GM19238 (cell line): Measurements from ENCODE around the gene SYNPR.
"Not testable (repeated sequence)": the region's sequence is repeated elsewhere in the genome, so short reads cannot be mapped to it uniquely, and the experiment has no call there.

Source experiments
- DNase-seq: peaks from one replicate; pipeline ENCODE4 v3.0.0; 2011; ENCODE audit warnings: low spot score; ENCODE audit not compliant: insufficient read length

The SYNPR gene

DNA sequence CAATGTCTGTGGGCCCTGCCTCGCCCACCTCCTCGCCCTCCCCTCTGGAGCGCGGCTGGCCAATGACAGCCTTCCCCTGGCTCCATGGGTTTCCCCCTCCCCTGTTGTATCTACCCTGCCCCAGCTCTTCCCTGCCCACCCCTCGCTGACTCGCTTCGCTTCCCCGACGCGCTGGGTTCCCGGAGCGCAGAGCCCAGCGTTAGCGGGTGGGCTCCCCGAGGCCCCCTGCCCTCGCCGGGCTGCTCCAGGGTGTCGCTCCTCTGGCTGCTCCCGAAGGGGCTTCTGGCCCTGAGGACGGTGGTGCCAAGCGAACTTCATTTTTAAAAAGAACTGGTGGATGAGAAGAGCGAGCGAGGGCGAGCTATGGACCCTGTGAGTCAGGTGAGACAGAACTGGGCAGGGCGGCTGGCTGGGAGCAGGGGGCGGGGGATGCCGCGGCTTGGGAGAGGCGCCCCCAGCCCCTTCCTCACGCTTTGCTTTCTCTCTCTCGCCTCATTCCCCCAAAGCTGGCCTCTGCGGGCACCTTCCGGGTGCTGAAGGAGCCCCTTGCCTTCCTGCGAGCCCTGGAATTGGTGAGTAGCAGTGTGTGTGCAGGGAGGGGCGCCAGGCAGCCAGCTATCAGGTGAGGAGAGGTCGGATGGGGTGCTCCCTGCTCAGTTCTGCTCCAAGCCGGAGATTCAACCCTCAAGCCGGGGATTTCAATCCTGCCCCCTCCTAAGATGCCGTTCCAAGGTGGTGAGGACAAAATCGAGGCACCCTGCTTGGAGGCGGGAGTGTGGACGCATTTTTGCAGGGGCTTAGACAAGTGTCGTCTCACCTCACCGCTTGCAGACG is at the start of gene SYNPR:
SYNPR (plus strand) TSS at position 138 of the 834 bp plus-strand sequence.
- DNase-seq, result no peak

DNA sequence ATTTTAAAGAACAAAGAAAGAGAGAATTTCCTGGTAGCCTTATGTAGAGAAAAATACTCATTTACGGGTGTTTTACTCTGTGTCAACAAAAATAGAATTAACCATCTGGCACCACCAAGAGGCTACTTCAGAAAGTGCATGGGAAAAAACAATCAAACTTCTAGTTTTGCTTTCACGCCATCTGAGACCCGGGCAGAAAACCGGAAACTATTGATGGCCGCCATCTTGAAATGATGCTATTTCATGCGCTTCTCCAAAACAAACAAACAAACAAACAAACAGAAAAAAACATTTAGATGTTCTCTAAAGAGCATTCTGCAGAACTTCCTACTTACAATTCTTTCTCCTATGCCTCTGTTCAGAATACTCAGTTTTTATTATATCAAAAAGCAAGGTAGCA is 49.4 kb upstream of the SYNPR start:
- DNase-seq, result peak; percentile 0

DNA sequence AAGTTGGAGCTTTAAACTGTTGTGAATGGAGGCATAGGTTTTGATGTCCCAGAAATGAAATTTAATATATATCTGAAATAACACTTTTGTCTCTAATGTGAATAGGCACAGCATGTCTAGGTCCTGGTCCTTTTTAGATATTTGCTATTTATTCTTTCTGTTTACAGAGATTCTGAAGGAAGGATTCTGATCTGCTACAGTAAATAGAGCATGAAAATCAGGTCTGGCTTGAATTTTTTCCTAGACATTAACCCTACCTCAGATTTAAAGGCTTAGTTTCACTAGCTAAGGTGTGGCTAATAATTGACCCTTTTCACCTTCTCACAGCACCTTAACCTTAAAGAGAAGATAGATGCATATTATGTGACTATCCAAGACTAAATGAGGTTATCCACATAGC is 48.0 kb upstream of the SYNPR start:
- no peak for DNase-seq

DNA sequence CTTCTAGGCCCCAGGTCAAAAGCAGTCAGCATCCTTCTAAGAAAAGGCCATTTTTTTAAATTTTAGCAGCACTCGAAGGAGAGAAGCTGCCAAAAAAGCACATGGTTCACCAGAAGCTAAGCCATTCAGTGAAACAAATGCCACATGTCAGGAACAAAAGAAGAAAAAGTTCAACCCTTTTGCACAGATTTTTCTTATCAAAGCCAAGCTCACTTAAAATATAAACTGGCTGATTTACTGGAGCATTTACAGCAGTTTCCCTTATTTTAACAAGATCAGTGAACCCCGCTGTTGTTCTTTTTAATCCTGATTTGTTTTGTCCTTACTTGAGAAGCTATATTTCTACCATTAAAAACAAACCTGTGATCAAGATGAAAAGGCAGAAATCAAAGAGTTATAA is 46.5 kb upstream of the SYNPR start:
- DNase-seq, result no peak

DNA sequence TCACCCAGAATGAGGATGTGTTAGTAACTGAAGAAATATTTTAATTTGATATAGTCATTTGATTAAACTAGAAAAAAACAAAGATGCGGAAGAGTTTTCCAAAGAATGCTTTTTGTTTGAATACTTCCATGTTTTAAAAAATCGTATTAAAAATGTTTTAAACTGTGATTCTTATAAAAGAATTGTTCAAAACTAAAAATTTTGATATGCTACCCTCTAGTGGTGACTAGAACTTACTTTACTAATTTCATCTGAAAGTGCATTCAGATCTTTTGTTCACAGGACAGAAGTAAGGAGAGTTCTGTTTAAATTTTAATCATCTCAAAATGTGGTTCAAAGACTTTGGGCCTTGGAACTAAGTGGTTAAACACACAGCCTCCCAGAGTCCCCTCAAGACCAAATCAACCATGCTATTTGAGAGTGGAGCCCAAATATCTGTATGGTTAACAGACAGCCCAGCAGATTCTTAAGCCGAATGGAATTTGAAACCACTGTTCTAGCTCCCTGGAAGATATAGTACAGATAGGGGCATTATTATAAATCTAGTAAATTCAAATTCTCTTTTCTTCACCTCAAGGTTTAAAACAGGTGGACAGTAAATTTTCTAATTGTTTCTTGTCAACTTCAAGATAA is 45.2 kb upstream of the SYNPR start:
- no peak for DNase-seq

DNA sequence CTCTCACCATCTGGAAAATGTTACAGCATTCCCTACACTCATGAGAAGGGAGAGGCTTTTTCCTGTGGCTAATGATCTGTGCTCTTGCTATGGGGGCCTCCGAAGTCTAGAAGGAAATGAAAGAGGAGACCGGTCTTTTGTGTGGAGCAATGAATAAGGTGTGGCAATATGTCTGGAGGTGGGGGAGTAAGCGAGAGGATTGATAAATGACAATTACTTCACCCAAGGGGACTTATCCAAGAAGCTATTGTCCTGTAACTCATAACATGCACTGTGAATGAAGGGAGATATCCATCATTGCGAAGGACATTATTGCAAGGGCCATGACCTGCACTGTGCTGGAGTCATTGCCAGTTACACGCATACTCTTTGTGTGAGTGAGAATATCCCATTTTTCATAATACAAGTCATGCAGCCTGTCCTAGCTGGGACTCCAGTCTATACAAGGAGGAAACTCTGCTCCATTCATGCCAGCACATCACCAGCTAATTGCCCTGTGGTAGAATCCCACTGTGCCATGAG is 37.7 kb upstream of the SYNPR start:
- DNase-seq, result no peak

DNA sequence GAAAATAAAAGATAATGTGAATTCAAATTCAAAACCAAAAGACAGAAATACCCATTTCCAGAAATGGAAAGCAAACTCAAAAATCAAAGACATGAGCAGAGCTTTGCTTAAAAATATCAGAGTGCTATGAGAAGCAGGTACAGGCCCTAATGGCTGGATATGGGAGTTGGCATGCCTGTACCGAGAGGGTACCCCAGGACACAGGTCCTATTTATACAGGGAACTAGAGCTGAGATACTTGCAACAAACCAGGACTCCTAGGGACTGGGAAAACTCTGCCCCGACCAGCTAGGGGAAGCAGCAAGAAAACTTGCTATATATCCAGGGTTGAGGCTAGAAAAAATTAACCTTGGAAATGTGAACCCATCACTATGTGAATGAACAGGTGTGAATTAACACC is 36.0 kb upstream of the SYNPR start:
- no peak for DNase-seq

DNA sequence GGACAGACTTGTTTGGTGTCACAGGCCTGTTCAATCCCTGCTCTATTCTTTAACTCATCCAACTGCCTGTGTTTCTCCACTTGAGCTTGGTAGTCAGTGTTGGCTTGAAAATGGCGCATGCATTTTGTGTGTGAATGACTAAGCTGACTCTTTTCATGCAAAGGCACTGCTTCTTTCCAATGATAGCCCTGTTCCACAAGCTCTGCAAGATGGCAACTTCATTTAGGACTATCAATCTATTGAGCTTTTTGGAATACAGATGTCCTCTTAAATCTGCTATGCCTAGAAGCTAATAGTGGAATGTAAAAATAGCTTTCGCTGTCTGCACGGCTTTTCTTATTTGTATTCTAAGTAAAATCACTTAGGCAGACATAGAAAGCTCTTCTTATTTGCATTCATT is 33.6 kb upstream of the SYNPR start:
- no peak for DNase-seq

DNA sequence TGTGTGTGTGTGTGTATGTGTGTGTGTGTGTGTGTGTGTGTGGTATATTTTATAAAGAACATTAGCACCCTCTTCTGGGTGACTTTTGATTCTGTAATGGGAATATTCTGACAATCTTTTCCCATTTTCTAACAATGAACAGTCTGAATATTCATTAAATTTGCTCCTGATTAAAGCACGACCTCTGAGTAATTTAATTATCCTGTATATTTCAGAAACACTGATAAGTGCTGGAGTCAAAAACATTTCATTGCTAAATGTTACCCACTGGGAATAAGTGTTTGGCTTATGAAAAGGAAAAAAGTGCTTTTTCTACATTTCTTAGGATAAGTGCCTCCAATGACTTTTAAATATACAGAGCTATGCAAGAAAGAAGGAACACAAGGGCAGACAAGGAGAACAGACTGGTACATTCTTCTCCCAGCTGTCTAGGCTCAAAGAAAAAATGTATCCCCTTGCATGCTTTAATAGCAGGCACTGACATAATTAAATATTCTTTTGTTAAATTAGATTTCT is 32.3 kb upstream of the SYNPR start:
- no peak for DNase-seq

DNA sequence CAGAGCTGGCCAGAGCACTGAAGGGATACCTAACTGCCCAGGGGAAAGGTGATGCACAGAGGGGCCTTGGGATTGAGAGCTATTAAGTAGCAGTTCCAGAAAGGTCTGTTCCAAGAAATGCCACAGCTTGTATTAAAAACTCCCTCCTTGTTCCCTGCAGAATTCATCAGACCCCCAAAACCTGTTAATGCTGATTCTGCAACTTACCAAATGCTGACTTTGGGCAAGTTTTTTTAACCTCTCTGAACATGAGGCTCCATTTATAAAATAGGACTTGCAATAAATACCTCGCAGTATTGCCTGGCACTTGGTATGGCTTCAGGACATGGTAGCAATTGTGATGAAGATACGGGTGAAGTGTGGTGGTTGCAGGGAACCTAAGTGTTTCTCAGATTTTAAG is 30.1 kb upstream of the SYNPR start:
- no peak for DNase-seq

DNA sequence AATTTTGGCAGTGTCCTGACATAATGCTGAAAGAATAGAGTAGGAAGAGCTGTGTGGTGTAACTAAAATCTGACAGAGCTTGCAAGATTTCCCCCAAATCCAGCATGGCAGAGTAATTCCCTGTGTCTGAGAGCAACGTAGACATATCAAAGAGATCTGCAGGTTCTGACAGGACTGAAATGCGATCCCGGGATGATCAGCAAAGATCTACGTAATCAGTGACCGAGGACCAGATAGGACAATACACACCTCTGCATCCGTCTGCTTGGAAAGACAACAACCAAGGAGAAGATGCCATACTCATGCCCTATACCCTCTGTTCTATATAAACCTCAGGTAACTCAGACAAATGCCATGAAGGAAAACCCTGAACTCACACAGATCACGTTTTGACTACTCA is 26.6 kb upstream of the SYNPR start:
- DNase-seq, result no peak

DNA sequence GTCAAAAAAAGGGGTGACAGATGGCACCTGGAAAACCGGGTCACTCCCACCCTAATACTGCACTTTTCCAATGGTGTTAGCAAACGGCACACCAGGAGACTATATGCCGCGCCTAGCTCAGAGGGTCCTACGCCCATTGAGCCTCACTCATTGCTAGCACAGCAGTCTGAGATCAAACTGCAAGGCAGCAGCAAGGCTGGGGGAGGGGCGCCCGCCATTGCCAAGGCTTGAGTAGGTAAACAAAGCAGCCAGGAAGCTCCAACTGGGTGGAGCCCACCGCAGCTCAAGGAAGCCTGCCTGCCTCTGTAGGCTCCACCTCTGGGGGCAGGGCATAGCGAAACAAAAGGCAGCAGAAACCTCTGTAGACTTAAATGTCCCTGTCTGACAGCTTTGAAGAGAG is 22.3 kb upstream of the SYNPR start:
- not testable (repeated sequence) for DNase-seq

DNA sequence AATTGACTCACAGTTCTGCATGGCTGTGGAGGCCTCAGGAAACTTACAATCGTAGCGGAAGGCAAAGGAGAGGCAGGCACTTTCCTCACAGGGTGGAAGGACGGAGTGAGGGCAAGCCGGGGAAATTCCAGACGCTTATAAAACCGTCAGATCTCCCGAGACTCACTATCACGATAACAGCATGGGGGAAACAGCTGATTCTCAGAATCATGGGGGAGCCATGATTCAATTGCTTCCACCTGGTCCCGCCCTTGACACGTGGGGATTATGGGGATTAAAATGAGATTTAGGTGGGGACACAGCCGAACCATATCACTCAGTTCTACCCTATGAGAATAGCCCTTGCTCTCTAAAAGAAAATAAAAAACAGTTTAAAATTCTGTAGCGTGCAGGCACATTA is 13.4 kb upstream of the SYNPR start:
- no peak for DNase-seq

DNA sequence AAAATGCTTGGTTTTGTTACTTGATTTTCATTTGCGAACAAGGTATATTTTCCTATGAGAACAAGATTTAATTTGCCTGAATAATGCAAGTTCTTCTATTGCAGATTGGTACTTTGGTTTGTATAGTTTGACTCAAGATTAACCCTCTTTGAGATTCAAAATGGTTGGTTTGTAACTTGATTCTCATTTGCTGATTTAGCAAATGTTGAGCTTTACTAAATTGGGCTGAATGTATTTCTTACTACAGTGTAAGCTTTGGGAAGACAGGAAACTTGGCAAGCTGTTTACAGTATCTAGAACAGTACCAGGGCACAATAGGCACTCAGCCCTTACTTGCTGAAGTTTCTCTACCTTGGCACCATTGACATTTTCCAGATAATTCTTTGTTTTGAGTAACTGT is 3.7 kb upstream of the SYNPR start:
- DNase-seq, result no peak

DNA sequence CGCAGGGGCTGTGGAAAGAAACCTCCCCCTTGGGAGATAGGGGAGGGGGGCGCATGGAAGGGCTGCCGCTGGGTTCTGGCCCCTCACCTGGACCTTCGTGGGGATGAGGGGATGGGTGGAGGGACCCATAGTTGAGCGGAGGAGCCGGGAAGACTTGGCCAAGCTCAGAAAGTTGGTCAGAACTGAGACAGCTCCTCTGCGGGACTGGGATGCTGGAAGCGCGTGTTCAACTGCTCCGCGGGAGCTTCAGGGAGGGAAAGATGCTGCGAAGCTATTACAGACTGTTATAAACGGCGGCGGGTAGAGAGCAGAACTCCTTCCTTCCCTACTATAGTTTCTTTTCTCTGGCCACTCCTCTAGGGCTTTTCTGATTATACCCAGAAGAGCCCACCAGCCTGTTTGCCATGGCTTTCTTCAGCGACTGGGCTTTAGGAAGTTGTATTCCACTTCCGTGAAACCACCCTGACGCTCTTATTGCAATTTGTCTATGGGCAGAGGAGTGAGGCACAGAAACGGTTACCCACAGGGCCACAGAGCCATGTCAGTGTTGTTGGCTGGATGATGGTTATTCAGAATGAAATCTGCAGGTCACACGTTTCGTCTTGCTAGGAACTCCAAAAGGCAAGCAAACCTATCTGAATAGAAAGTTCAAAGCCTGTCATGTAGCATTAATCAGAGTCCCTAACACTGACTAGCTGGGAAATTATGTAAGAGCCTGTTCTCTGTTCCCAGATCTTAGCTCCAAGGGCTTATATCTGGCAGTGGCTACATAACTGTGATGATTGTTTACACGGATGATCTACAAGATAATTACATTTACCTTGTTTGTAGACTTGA is 1.1 kb downstream of the SYNPR start:
- no peak for DNase-seq

DNA sequence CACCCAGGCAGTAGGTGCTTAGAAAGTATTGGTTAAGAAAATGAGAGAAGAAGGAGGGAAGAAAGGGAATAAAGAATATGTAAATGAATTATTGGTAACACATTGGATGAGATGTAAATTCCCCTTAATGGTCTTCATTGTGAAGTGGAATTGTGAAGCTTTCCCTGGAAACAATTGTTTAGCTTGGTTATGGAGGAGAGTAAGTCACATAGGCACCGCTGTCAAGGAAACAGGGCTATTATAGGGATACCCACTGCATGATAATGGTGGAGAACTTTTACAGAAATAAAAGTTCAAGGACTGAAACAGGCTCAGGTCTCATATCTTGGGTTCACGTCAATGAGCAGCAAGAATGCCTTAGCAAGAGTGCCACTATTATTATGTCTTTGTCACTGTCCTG is 9.5 kb downstream of the SYNPR start:
- DNase-seq, result no peak

DNA sequence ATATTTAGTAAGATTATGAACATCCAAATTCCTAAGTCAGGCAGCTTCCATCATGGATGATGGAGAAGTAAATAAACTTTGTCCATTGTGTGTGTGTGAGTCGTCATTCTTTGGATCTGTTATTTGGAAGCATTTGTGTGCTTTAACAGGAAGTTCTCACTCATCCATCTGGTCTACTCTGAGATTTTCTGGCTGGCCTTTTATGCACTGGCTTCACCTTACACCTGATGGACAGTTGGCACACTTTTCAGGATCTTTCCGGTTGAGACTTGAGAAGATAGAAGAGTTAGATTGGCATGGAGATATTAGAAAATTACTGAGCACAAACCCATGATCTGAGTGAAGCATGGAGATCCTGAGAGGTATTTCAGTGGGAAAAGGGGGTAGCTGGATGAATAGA is 12.6 kb downstream of the SYNPR start:
- no peak for DNase-seq

DNA sequence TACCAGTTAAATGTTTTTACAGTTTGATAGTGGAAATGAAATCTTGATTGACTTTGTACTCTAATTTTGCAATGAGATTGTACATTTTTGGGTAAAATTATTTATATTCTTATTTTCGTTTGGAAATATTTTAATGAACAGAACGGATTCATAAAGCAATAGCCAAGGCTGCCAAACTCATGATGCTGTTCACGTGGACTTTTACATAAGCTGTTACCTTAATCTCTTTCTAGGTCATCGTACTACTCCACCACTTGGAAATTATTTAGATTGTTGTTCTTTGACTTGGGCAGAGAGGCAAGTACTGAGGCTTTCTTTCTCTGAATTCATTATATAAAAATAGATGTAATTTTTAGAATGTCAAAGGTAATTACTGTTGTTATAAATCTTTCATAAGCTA is 16.2 kb downstream of the SYNPR start:
- DNase-seq, result no peak

DNA sequence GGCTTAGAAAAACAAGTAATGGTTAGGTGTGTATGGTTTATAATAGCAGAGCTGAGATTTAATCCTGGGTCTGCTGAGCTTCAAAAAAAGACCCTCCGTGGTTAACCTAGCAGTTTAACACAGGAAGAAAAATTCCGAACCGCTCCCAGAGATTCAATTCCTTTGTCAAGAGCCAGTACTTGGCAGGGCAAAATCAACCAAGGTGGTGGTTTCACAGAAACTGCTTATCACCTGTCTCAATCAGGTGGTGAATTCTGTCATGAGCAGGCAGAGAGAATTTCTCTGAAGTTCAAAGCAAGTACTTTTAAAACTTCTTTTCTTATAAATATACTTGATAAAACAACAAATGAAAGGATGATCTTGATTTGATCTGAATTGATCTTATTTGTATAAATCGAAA is 17.2 kb downstream of the SYNPR start:
- no peak for DNase-seq

DNA sequence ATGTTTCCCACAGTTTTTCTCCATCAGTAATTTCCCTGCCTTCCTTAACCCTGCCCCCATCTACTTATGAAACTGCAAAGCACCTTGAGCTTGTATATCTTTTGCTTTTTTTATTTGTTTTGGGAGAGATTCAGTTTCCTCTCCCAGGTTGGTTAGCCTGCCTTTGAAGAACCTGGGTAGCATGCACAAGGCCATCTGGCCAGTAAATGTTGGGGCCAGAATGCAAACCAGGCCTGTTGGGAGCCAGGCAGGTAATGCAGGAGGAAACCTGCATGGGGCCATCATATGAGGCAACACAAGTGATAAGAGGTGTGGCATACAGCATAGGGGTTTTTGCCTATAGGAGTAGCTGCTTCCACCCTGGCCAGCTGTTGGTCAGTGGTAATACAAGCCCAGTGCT is 17.7 kb downstream of the SYNPR start:
- no peak for DNase-seq

DNA sequence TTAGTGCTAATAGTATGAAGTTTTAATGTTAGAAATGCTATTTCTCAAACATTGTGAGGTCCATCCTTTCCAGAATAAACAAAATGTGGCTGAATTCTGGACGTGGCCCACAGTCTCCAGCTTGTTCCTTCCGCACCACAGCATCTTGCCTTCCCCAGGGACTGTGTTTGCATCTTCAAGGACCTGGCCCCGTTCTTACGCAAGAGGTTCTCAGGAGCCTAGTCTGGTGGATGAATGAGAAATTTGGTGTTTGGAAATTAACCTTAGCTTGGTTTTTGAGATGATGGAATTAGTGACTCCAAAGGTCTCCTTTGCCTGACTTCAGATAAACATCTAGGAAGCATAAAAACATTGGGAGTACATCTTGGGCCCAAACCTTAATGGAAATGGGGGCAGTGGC is 18.1 kb downstream of the SYNPR start:
- no peak for DNase-seq

DNA sequence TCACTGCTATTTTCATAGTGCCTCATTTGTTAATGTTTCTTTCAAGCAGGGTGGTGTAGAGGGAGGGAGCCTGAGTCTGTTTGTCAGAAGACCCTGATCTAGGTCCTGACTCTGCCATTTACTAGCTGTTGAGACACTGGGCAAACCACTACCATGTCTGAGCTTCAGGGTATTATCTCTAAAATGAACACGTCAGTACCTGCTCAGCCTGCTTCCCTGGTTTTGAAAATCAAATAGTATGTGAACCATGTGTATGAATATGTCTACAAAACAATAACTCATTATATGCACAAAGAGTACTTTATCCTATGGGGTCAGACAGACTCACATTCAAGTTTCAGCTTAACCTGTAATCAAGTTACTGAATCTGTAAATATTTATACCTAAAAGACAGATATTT is 25.1 kb downstream of the SYNPR start:
- DNase-seq, result no peak
